Adrenal gland (tissue), 12 donors: ENCODE results near the gene GALR2. TPM values are rescaled to one million over a fixed set of nuclear protein-coding genes. Genes with fewer than 3 reads are reported as not detected.

Experiments used
- DNase-seq, 7 donors: peaks; one replicate each; pipeline ENCODE4 v3.0.0-alpha.2; 2019 to 2020
- H3K27ac ChIP-seq, 5 donors: fragments of 200-600 bp; sonication (generic) in 4 of 5; 1 replicate in 3 of 5; 2 replicates in 2 of 5; pipeline versions ENCODE4 v1.5.1 to v1.8.0; 2016 to 2020; ENCODE audit warnings: mild to moderate bottlenecking in 1 of 5
- H3K27me3 ChIP-seq: fragments of 200-600 bp; 2 replicates; pipeline ENCODE4 v1.8.0; 2021
- H3K36me3 ChIP-seq, 2 donors: fragments of 200-600 bp; replicated peaks in 1 of 2; 1 replicate in 1 of 2; 2 replicates in 1 of 2; pipeline versions ENCODE4 v1.5.1 to v1.8.0; 2018 to 2022
- H3K4me1 ChIP-seq, 2 donors: fragments of 200-600 bp; replicated peaks in 1 of 2; 1 replicate in 1 of 2; 2 replicates in 1 of 2; pipeline versions ENCODE4 v1.5.1 to v1.8.0; 2018 to 2021
- H3K4me3 ChIP-seq, 4 donors: fragments of 200-600 bp; sonication (generic) in 3 of 4; one replicate each; pipeline ENCODE4 v1.5.1; 2016 to 2018
- H3K9me3 ChIP-seq, 3 donors: fragments of 200-600 bp; sonication (generic) in 1 of 3; replicated peaks in 1 of 3; 1 replicate in 2 of 3; 2 replicates in 1 of 3; pipeline versions ENCODE4 v1.5.1 to v1.8.0; 2016 to 2021
- CTCF ChIP-seq, 6 experiments: fragments of 450-650 bp in 4 of 6; fragments of 200-600 bp in 2 of 6; sonication (generic) in 1 of 6; IDR thresholded peaks; 1 replicate in 5 of 6; 2 replicates in 1 of 6; pipeline versions ENCODE4 v1.5.1 to v1.8.0; 2016 to 2021; ENCODE audit warnings: antibody characterized with exemption in 6 of 6, mild to moderate bottlenecking in 2 of 6, moderate library complexity in 1 of 6
- POLR2A ChIP-seq, 2 donors: fragments of 450-650 bp; IDR thresholded peaks; one replicate each; pipeline ENCODE4 v1.6.1; 2017; ENCODE audit warnings: antibody characterized with exemption in 2 of 2, mild to moderate bottlenecking in 2 of 2, moderate library complexity in 1 of 2
- WGBS, 4 donors: extraction: QIAGEN DNeasy Blood & Tissue Kit in 2 of 4; methylation state at CpG; one replicate each; pipeline versions ENCODE4 v1.1.5 to v1.1.7; 2013 to 2017; 5-methylcytosine and 5-hydroxymethylcytosine counted together
- intact Hi-C, 2 donors: fragments of 100-400 bp; cut with DNase I; formaldehyde crosslinking; loops; one replicate each; pipeline versions ENCODE4 v1.14.1 to v1.15.0; 2022 to 2023
- polyA plus RNA-seq, 3 donors: library from polyadenylated mRNA; stranded (reverse); fragments of 200-250 nt in 2 of 3; fragments of 350-450 nt in 1 of 3; fragmentation: Illumina TruSeq in 1 of 3; extraction: RNeasy Lipid Tissue Mini Kit (QIAGEN cat#74804) in 1 of 3; gene quantifications; one replicate each; pipeline ENCODE4 v1.2.3, GENCODE V29; 2013 to 2014
- total RNA-seq, 9 donors: library from RNA; depleted of rRNA in 4 of 9; stranded (reverse); fragments of >200 nt in 4 of 9; fragments of 120-200 nt in 1 of 9; fragmentation: NEBNext Ultra II Directional in 1 of 9; extraction: Animal tissue kit (Norgen Biotek cat#: 25700) in 1 of 9; gene quantifications; one replicate each; pipeline versions ENCODE4 v1.1.0 to v1.2.4, GENCODE V29; 2013 to 2023
- donor health status: healthy with polysubstance abuse.
- donor health status: Bipolar disorder and iron deficiency.
- donor health status: DM: yes; HTN: yes; CAD: no.
- donor health status: DM: no; HTN: no; CAD: no.
- donor health status: DM: no; HTN: no; CAD: no.
- donor health status: DM: yes; HTN: yes; CAD: no.

Gene GALR2
- total and polyA plus RNA-seq, 12 donors: 0.27 TPM; not detected in 11

DNA sequence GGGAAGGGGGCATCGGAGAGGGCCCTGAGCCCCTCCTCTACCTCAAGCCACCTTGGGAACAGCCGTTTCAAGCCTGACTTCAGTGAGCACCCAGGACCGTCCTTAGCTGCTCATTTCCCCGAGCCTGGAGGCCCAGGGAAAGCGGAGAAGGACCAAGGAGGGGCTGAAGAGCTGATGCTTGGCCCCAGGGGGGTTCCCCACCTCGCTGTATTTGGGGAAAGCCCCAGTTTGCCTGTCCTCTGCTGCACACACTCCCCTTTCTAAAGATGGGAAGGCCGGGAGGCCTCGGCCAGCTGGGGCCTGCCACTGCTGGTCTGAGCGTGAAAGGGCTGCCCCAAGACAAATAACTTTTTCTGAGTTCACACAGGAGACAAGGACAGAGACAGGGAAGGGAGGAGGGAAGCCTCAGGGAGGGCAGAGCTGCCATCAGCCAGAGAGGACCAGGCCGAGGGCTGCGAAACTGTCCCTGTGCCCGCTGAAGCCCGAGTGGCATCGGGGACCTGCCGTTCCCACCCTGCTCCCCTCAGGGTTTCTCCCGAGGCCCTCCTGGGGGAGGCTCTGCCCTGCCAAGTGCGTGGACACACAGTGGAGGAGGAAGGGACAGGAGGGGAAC is 16.0 kb downstream of the GALR2 start:
- Histone ChIP-seq H3K9me3 (no peaks in the 10 kb centered on the region), H3K36me3 (peaks cover 0 to 95% of the 10 kb centered on the region in 2 donors), H3K4me1 (no peaks in the 10 kb centered on the region), H3K4me3 (no peak overlapping the region), H3K27ac (no peak overlapping the region), H3K27me3 (no peaks in the 10 kb centered on the region)
- DNase-seq: no peak
- WGBS, 4 donors: 85 to 89% (median 88%) methylated on average over 8 to 17 of the region's 17 CpGs
- no peak for TF ChIP-seq POLR2A (IDR thresholded peaks at IDR 0.05)
- TF ChIP-seq CTCF (IDR thresholded peaks at IDR 0.05): no peak
- intact Hi-C loops: no loop called here

GRCh38 chr17:76091526-76092286 is 17.1 kb downstream of the GALR2 start:
- no peak for DNase-seq
- H3K36me3 ChIP-seq: peaks cover 0 to 95% of the 10 kb centered on the region in 2 donors
- H3K9me3 ChIP-seq: no peaks in the 10 kb centered on the region
- H3K4me3 ChIP-seq: no peak overlapping the region
- intact Hi-C loops: no loop called here
- H3K27ac ChIP-seq: no peak overlapping the region
- TF ChIP-seq POLR2A (IDR thresholded peaks at IDR 0.05): no peak
- TF ChIP-seq CTCF (IDR thresholded peaks at IDR 0.05): no peak
- no peaks in the 10 kb centered on the region for H3K27me3 ChIP-seq
- no peaks in the 10 kb centered on the region for H3K4me1 ChIP-seq
- 75 to 88% (median 83%) methylated on average over 22 to 23 of the region's 23 CpGs for WGBS, 4 donors

- no peak for DNase-seq
- no peaks in the 10 kb centered on the region for H3K4me1 ChIP-seq
- H3K27me3 ChIP-seq: no peaks in the 10 kb centered on the region
- H3K27ac ChIP-seq: no peak overlapping the region
- no peak for TF ChIP-seq POLR2A (IDR thresholded peaks at IDR 0.05)
- TF ChIP-seq CTCF (IDR thresholded peaks at IDR 0.05): no peak
- no peaks in the 10 kb centered on the region for H3K9me3 ChIP-seq
- H3K36me3 ChIP-seq: peaks cover 0 to 95% of the 10 kb centered on the region in 2 donors
- 91 to 95% (median 93%) methylated on average over 8 to 20 of the region's 20 CpGs for WGBS, 4 donors
- intact Hi-C loops: no loop called here
- no peak overlapping the region for H3K4me3 ChIP-seq
These were observed 18.2 kb downstream of the GALR2 start for GRCh38 chr17:76092526-76093413.

- H3K4me1 ChIP-seq: no peaks in the 10 kb centered on the region
- no peak overlapping the region for H3K4me3 ChIP-seq
- WGBS, 4 donors: 84 to 91% (median 87%) methylated on average over 2 to 11 of the region's 11 CpGs
- TF ChIP-seq CTCF (IDR thresholded peaks at IDR 0.05) (no peak), POLR2A (IDR thresholded peaks at IDR 0.05) (no peak)
- H3K36me3 ChIP-seq: peaks cover 0 to 91% of the 10 kb centered on the region in 2 donors
- no peaks in the 10 kb centered on the region for H3K9me3 ChIP-seq
- DNase-seq: no peak
- no peak overlapping the region for H3K27ac ChIP-seq
- H3K27me3 ChIP-seq: no peaks in the 10 kb centered on the region
- intact Hi-C loops: no loop called here
These were observed 19.5 kb downstream of the GALR2 start for GRCh38 chr17:76094046-76094445.
